ENCODE results near the gene KATNBL1.
"Not testable (repeated sequence)": the region's sequence is repeated elsewhere in the genome, so short reads cannot be mapped to it uniquely, and the experiment has no call there.

The KATNBL1 gene

GRCh38 chr15:34193272-34193671 lies 16.6 kb downstream of the KATNBL1 start:
- not testable (repeated sequence) for DNase-seq

GRCh38 chr15:34188711-34189110 lies 21.2 kb downstream of the KATNBL1 start:
- no peak for DNase-seq

GRCh38 chr15:34185666-34186065 lies 24.2 kb downstream of the KATNBL1 start:
- DNase-seq = no peak

- DNase-seq = no peak
Measured at GRCh38 chr15:34182942-34183341, 27.0 kb downstream of the KATNBL1 start.

- DNase-seq = no peak
Measured at GRCh38 chr15:34179234-34179633, 30.7 kb downstream of the KATNBL1 start.

- DNase-seq = not testable (repeated sequence)
Measured at GRCh38 chr15:34165987-34166573, 43.8 kb downstream of the KATNBL1 start.

GRCh38 chr15:34161329-34161963 lies 48.5 kb downstream of the KATNBL1 start:
- peak; percentile 6 to 75 (median 44) for DNase-seq

GRCh38 chr15:34160735-34161134 lies 49.2 kb downstream of the KATNBL1 start:
- DNase-seq = no peak

GRCh38 chr15:34158355-34158754 lies 51.5 kb downstream of the KATNBL1 start:
- DNase-seq = no peak

- no peak for DNase-seq
Measured at GRCh38 chr15:34155859-34156258, 54.0 kb downstream of the KATNBL1 start.

GRCh38 chr15:34154725-34155204 lies 55.1 kb downstream of the KATNBL1 start:
- DNase-seq = peak; percentile 3 to 43 (median 22)

- no peak for DNase-seq
Measured at GRCh38 chr15:34147371-34148140, 62.3 kb downstream of the KATNBL1 start.

GRCh38 chr15:34133511-34133910 lies 76.4 kb downstream of the KATNBL1 start:
- DNase-seq = no peak

GRCh38 chr15:34132881-34133280 lies 77.0 kb downstream of the KATNBL1 start:
- no peak for DNase-seq

GRCh38 chr15:34128898-34129297 lies 81.0 kb downstream of the KATNBL1 start:
- DNase-seq = no peak

- DNase-seq = no peak
Measured at GRCh38 chr15:34126522-34126921, 83.4 kb downstream of the KATNBL1 start.

GRCh38 chr15:34125945-34126344 lies 84.0 kb downstream of the KATNBL1 start:
- no peak for DNase-seq

GRCh38 chr15:34124651-34125050 lies 85.2 kb downstream of the KATNBL1 start:
- no peak for DNase-seq

- no peak for DNase-seq
Measured at GRCh38 chr15:34122771-34123183, 87.1 kb downstream of the KATNBL1 start.

- not testable (repeated sequence) for DNase-seq
Measured at GRCh38 chr15:34121786-34122185, 88.1 kb downstream of the KATNBL1 start.

GRCh38 chr15:34120420-34120819 lies 89.5 kb downstream of the KATNBL1 start:
- not testable (repeated sequence) for DNase-seq

GRCh38 chr15:34119291-34119690 lies 90.6 kb downstream of the KATNBL1 start:
- DNase-seq = no peak

GRCh38 chr15:34116620-34117019 lies 93.3 kb downstream of the KATNBL1 start:
- DNase-seq = no peak

GRCh38 chr15:34114739-34115138 lies 95.2 kb downstream of the KATNBL1 start:
- no peak for DNase-seq

All from suppressor macrophage (primary cell).